Smooth muscle cell (in vitro differentiated cells): ENCODE data around the gene UGT1A8. TPM values are rescaled to one million over a fixed set of nuclear protein-coding genes. Genes with fewer than 3 reads are reported as not detected.

ENCODE experiments used
- DNase-seq: peaks from one replicate; lab custom pipeline; 2025; ENCODE audit not compliant: unreplicated experiment; lab: John Stamatoyannopoulos, UW
- H2AFZ ChIP-seq: fragments of 200-600 bp; sonication (generic); 2 replicates; pipeline ENCODE4 v1.6.0; 2016; ENCODE audit warnings: antibody characterized with exemption, low read depth, mild to moderate bottlenecking
- H3F3A ChIP-seq: fragments of 200-600 bp; sonication (generic); 2 replicates; pipeline ENCODE4 v1.6.0; 2017; ENCODE audit warnings: antibody characterized with exemption, low read depth
- H3K27ac ChIP-seq: fragments of 200-600 bp; sonication (generic); 2 replicates; pipeline ENCODE4 v1.5.1; 2016; ENCODE audit warnings: low read depth, mild to moderate bottlenecking
- H3K27me3 ChIP-seq: fragments of 200-600 bp; sonication (generic); 2 replicates; pipeline ENCODE4 v1.6.1; 2016; ENCODE audit warnings: low read depth, mild to moderate bottlenecking
- H3K36me3 ChIP-seq: fragments of 200-600 bp; sonication (generic); 2 replicates; pipeline ENCODE4 v1.5.1; 2016; ENCODE audit warnings: low read depth
- H3K4me1 ChIP-seq: fragments of 200-600 bp; sonication (generic); 2 replicates; pipeline ENCODE4 v1.5.1; 2016; ENCODE audit warnings: low read depth
- H3K4me2 ChIP-seq: fragments of 200-600 bp; sonication (generic); 2 replicates; pipeline ENCODE4 v1.6.0; 2016; ENCODE audit warnings: mild to moderate bottlenecking
- H3K4me3 ChIP-seq: fragments of 200-600 bp; sonication (generic); 2 replicates; pipeline ENCODE4 v1.5.1; 2016; ENCODE audit warnings: mild to moderate bottlenecking
- H3K79me2 ChIP-seq: fragments of 200-600 bp; sonication (generic); 2 replicates; pipeline ENCODE4 v1.6.0; 2016; ENCODE audit warnings: low read depth, mild to moderate bottlenecking
- H3K9ac ChIP-seq: fragments of 200-600 bp; sonication (generic); 2 replicates; pipeline ENCODE4 v1.6.0; 2016; ENCODE audit warnings: low read depth
- H3K9me3 ChIP-seq: fragments of 200-600 bp; sonication (generic); replicated peaks from 2 replicates; pipeline ENCODE4 v1.5.1; 2016; ENCODE audit warnings: low read depth
- H4K20me1 ChIP-seq: fragments of 200-600 bp; sonication (generic); 2 replicates; pipeline ENCODE4 v1.6.0; 2016; ENCODE audit warnings: low read depth
- CTCF ChIP-seq: fragments of 200-600 bp; sonication (generic); IDR thresholded peaks from 2 replicates; pipeline ENCODE4 v1.5.1; 2017; ENCODE audit warnings: borderline replicate concordance, mild to moderate bottlenecking, antibody characterized with exemption; ENCODE audit not compliant: insufficient read depth, poor library complexity, severe bottlenecking
- WGBS: methylation state at CpG from one replicate; pipeline ENCODE4 v1.1.7; 2016; ENCODE audit warnings: low lambda C conversion rate; 5-methylcytosine and 5-hydroxymethylcytosine counted together
- polyA plus RNA-seq: library from polyadenylated mRNA; unstranded; fragments of >200 nt; fragmentation: Nextera tagmentation; extraction: Ambion mirVana; gene quantifications from 2 replicates; pipeline ENCODE4 v1.2.1, GENCODE V29; 2016
- total RNA-seq: library from RNA; depleted of rRNA; stranded (reverse); fragments of >200 nt; gene quantifications from 2 replicates; pipeline ENCODE4 v1.2.3, GENCODE V29; 2014

UGT1A8 gene
- total and polyA plus RNA-seq, 2 experiments from 2014 or later, result not detected

GRCh38 chr2:233764264-233764663 lies 146.8 kb downstream of the UGT1A8 start:
- Histone ChIP-seq H3K9ac (no peak overlapping the region), H3K4me2 (peak overlapping the region; percentile 34), H3K4me1 (no peaks in the 10 kb centered on the region), H2AFZ (peak overlapping the region; percentile 5), H3K36me3 (no peaks in the 10 kb centered on the region), H3K27ac (peak overlapping the region; percentile 77), H4K20me1 (no peaks in the 10 kb centered on the region), H3K79me2 (no peaks in the 10 kb centered on the region), H3K27me3 (no peaks in the 10 kb centered on the region), H3F3A (no peaks in the 10 kb centered on the region), H3K4me3 (no peak overlapping the region), H3K9me3 (no peaks in the 10 kb centered on the region)
- no peak for DNase-seq
- WGBS, result 47% methylated on average over 7 of the region's 7 CpGs
- no peak for TF ChIP-seq CTCF

- no peak overlapping the region for H3K4me3 ChIP-seq
- H2AFZ ChIP-seq, result peak overlapping the region; percentile 5
- no peaks in the 10 kb centered on the region for H3K9me3 ChIP-seq
- TF ChIP-seq CTCF, result no peak
- peak overlapping the region; percentile 77 for H3K27ac ChIP-seq
- no peaks in the 10 kb centered on the region for H3K79me2 ChIP-seq
- H3K9ac ChIP-seq, result no peak overlapping the region
- WGBS, result 65% methylated on average over 3 of the region's 3 CpGs
- peak overlapping the region; percentile 34 for H3K4me2 ChIP-seq
- DNase-seq, result no peak
- H3F3A ChIP-seq, result no peaks in the 10 kb centered on the region
- no peaks in the 10 kb centered on the region for H3K27me3 ChIP-seq
- H4K20me1 ChIP-seq, result no peaks in the 10 kb centered on the region
- H3K4me1 ChIP-seq, result no peaks in the 10 kb centered on the region
- H3K36me3 ChIP-seq, result no peaks in the 10 kb centered on the region
Measured at GRCh38 chr2:233764761-233765160, 147.3 kb downstream of the UGT1A8 start.

- Histone ChIP-seq H3K27ac (no peak overlapping the region), H3K9me3 (no peaks in the 10 kb centered on the region), H2AFZ (no peak overlapping the region), H3F3A (no peaks in the 10 kb centered on the region), H4K20me1 (no peaks in the 10 kb centered on the region), H3K4me1 (no peaks in the 10 kb centered on the region), H3K9ac (no peak overlapping the region), H3K27me3 (no peaks in the 10 kb centered on the region), H3K4me2 (no peak overlapping the region), H3K4me3 (no peak overlapping the region), H3K36me3 (no peaks in the 10 kb centered on the region), H3K79me2 (no peaks in the 10 kb centered on the region)
- no peak for TF ChIP-seq CTCF
- DNase-seq, result no peak
- WGBS, result 85% methylated on average over 4 of the region's 4 CpGs
Measured at GRCh38 chr2:233766416-233766815, 149.0 kb downstream of the UGT1A8 start.

GRCh38 chr2:233768076-233768475 lies 150.6 kb downstream of the UGT1A8 start:
- 88% methylated on average over 4 of the region's 4 CpGs for WGBS
- no peaks in the 10 kb centered on the region for H3K36me3 ChIP-seq

More at GRCh38 chr2:233768076-233768475, 150.6 kb downstream of the UGT1A8 start:
- Histone ChIP-seq H3K9me3 (no peaks in the 10 kb centered on the region), H3K9ac (no peak overlapping the region), H3K27ac (no peak overlapping the region), H3K79me2 (no peaks in the 10 kb centered on the region), H3K4me3 (no peak overlapping the region), H3F3A (no peaks in the 10 kb centered on the region), H3K4me2 (no peak overlapping the region), H3K4me1 (no peaks in the 10 kb centered on the region), H4K20me1 (no peaks in the 10 kb centered on the region), H3K27me3 (no peaks in the 10 kb centered on the region), H2AFZ (no peak overlapping the region)
- no peak for TF ChIP-seq CTCF
- no peak for DNase-seq
